ENCODE results near the gene NUP153.

DNA sequence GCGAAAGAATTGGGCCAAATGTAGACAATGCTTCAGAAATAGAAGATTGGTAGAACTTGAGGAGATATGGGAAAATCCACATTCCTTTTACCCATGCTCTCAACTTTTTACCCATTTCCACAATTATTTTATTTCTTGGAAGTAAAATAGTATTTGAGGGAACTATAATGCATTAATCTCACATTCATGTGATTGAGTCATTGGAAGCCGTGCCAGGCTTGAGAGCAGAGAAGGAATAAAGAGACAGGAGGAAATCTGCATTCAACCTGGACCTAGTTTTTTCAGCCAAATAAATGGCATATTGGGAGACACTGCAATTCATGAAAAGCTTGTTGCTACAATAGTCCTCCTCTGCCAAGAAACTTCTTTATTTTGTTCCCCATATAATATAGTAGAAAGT is 2.8 kb upstream of the NUP153 start:
- TF ChIP-seq, protein P1, sequence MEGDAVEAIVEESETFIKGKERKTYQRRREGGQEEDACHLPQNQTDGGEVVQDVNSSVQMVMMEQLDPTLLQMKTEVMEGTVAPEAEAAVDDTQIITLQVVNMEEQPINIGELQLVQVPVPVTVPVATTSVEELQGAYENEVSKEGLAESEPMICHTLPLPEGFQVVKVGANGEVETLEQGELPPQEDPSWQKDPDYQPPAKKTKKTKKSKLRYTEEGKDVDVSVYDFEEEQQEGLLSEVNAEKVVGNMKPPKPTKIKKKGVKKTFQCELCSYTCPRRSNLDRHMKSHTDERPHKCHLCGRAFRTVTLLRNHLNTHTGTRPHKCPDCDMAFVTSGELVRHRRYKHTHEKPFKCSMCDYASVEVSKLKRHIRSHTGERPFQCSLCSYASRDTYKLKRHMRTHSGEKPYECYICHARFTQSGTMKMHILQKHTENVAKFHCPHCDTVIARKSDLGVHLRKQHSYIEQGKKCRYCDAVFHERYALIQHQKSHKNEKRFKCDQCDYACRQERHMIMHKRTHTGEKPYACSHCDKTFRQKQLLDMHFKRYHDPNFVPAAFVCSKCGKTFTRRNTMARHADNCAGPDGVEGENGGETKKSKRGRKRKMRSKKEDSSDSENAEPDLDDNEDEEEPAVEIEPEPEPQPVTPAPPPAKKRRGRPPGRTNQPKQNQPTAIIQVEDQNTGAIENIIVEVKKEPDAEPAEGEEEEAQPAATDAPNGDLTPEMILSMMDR (IDR thresholded peaks at IDR 0.05), result no peak
- no peak for TF ChIP-seq POLR2A (IDR thresholded peaks at IDR 0.05)

Data from lower leg skin (tissue), 3 donors.